ENCODE measurements around the gene ERCC2.
"Not testable (repeated sequence)": the region's sequence is repeated elsewhere in the genome, so short reads cannot be mapped to it uniquely, and the experiment has no call there.

Gene ERCC2

GRCh38 chr19:45331411-45331810 is 39.0 kb downstream of the ERCC2 start:
- DNase-seq = no peak

GRCh38 chr19:45327404-45328143 is 42.8 kb downstream of the ERCC2 start:
- DNase-seq = no peak

GRCh38 chr19:45324349-45324907 is 45.9 kb downstream of the ERCC2 start:
- no peak for DNase-seq

GRCh38 chr19:45323671-45324081 is 46.7 kb downstream of the ERCC2 start:
- no peak for DNase-seq

- DNase-seq = no peak
These were observed 47.6 kb downstream of the ERCC2 start, which contains the start of gene CKM for GRCh38 chr19:45322744-45323281. CKM (minus strand) TSS chr19:45322875; CDS start chr19:45319713, 3,162 bp downstream.

- peak; percentile 11 for DNase-seq
These were observed 48.1 kb downstream of the ERCC2 start for GRCh38 chr19:45322311-45322710.

- peak; percentile 21 for DNase-seq
These were observed 48.5 kb downstream of the ERCC2 start for GRCh38 chr19:45321848-45322247.

GRCh38 chr19:45320997-45321775 is 49.2 kb downstream of the ERCC2 start:
- DNase-seq = peak; percentile 8

- DNase-seq = no peak
These were observed 55.1 kb downstream of the ERCC2 start for GRCh38 chr19:45315304-45315703.

- no peak for DNase-seq
These were observed 55.6 kb downstream of the ERCC2 start for GRCh38 chr19:45314708-45315245.

GRCh38 chr19:45312285-45312684 is 58.1 kb downstream of the ERCC2 start:
- not testable (repeated sequence) for DNase-seq

GRCh38 chr19:45311621-45312020 is 58.8 kb downstream of the ERCC2 start:
- DNase-seq = no peak

- DNase-seq = not testable (repeated sequence)
These were observed 61.1 kb downstream of the ERCC2 start for GRCh38 chr19:45309322-45309721.

GRCh38 chr19:45307361-45307760 is 63.0 kb downstream of the ERCC2 start:
- DNase-seq = no peak

- no peak for DNase-seq
These were observed 63.8 kb downstream of the ERCC2 start for GRCh38 chr19:45306518-45307027.

- no peak for DNase-seq
These were observed 64.3 kb downstream of the ERCC2 start for GRCh38 chr19:45306040-45306439.

- no peak for DNase-seq
These were observed 65.0 kb downstream of the ERCC2 start for GRCh38 chr19:45305421-45305820.

GRCh38 chr19:45305007-45305406 is 65.4 kb downstream of the ERCC2 start:
- no peak for DNase-seq

- DNase-seq = no peak
These were observed 66.0 kb downstream of the ERCC2 start for GRCh38 chr19:45304141-45304926.

GRCh38 chr19:45303269-45304060 is 66.9 kb downstream of the ERCC2 start:
- no peak for DNase-seq

- no peak for DNase-seq
These were observed 68.0 kb downstream of the ERCC2 start for GRCh38 chr19:45302416-45302815.

All from 8988T (cell line).